ENCODE measurements around the gene BMS1.
"Not testable (repeated sequence)": the region's sequence is repeated elsewhere in the genome, so short reads cannot be mapped to it uniquely, and the experiment has no call there.

Gene BMS1

GRCh38 chr10:42782446-42783180 lies at the start of gene BMS1:
TSS of gene BMS1 (plus strand) at chr10:42782795. CDS start at chr10:42784395, 1,600 bp downstream.
- peak; percentile 87 for DNase-seq

- no peak for DNase-seq
Observed at GRCh38 chr10:42734536-42734935, 48.1 kb upstream of the BMS1 start.

GRCh38 chr10:42738679-42739078 lies 43.9 kb upstream of the BMS1 start:
- no peak for DNase-seq

GRCh38 chr10:42741536-42741935 lies 41.1 kb upstream of the BMS1 start:
- DNase-seq: not testable (repeated sequence)

- DNase-seq: no peak
Observed at GRCh38 chr10:42743697-42744096, 38.9 kb upstream of the BMS1 start.

GRCh38 chr10:42744134-42744701 lies 38.4 kb upstream of the BMS1 start:
- no peak for DNase-seq

- DNase-seq: no peak
Observed at GRCh38 chr10:42753126-42753506, 29.5 kb upstream of the BMS1 start.

GRCh38 chr10:42753507-42754154 lies 29.0 kb upstream of the BMS1 start:
- no peak for DNase-seq

- no peak for DNase-seq
Observed at GRCh38 chr10:42754155-42755027, 28.2 kb upstream of the BMS1 start.

GRCh38 chr10:42755028-42755451 lies 27.6 kb upstream of the BMS1 start:
- no peak for DNase-seq

- no peak for DNase-seq
Observed at GRCh38 chr10:42755556-42756093, 27.0 kb upstream of the BMS1 start.

- DNase-seq: no peak
Observed at GRCh38 chr10:42767906-42768305, 14.7 kb upstream of the BMS1 start.

GRCh38 chr10:42768581-42769152 lies 13.9 kb upstream of the BMS1 start:
- no peak for DNase-seq

GRCh38 chr10:42769173-42769572 lies 13.4 kb upstream of the BMS1 start:
- DNase-seq: no peak

GRCh38 chr10:42769673-42770072 lies 12.9 kb upstream of the BMS1 start:
- DNase-seq: no peak

- DNase-seq: no peak
Observed at GRCh38 chr10:42776681-42777080, 5.9 kb upstream of the BMS1 start.

- DNase-seq: no peak
Observed at GRCh38 chr10:42780456-42780855, 2.1 kb upstream of the BMS1 start.

GRCh38 chr10:42781893-42782445 lies 626 bp upstream of the BMS1 start:
- DNase-seq: no peak

GRCh38 chr10:42783181-42783549 lies 570 bp downstream of the BMS1 start:
- DNase-seq: no peak

- no peak for DNase-seq
Observed at GRCh38 chr10:42785759-42786158, 3.2 kb downstream of the BMS1 start.

GRCh38 chr10:42790835-42791234 lies 8.2 kb downstream of the BMS1 start:
- DNase-seq: no peak

GRCh38 chr10:42795701-42796100 lies 13.1 kb downstream of the BMS1 start:
- DNase-seq: no peak
